IMR-90 (cell line): Measurements from ENCODE around the gene ARID4A. TPM values are rescaled to one million over a fixed set of nuclear protein-coding genes. Genes with fewer than 3 reads are reported as not detected.

Experiments used
- ATAC-seq: fragments of 200-7000 bp; cut with Tn5 transposase; 2 replicates; pipeline ENCODE4 v1.9.1; 2020; ENCODE audit warnings: low read depth, mild to moderate bottlenecking, moderate library complexity
- BruUV-seq: library from RNA; stranded (reverse); fragments of 400-500 nt; replicated peaks from 2 replicates; lab custom pipeline; 2021; lab: Mats Ljungman, UMichigan
- CTCF ChIA-PET: fragments of 300-600 bp; formaldehyde crosslinking; extraction: SDS; loops from one replicate; lab custom pipeline; 2021; ENCODE audit warnings: antibody characterized with exemption; lab: Yijun Ruan, JAX
- POLR2A ChIA-PET: fragments of 300-600 bp; sonication (Branson Sonifier 250); formaldehyde crosslinking; loops from one replicate; lab custom pipeline; 2022; ENCODE audit warnings: antibody characterized with exemption; ENCODE audit not compliant: unreplicated experiment; lab: Charles Lee
- DNase-seq: peaks from one replicate; pipeline ENCODE4 v3.0.0; 2013
- H2AFZ ChIP-seq: replicated peaks from 2 replicates; pipeline ENCODE3; 2013; ENCODE audit warnings: low read length, mild to moderate bottlenecking; ENCODE audit not compliant: poor library complexity
- H2AK5ac ChIP-seq: 2 replicates; pipeline ENCODE4 v1.6.1; 2013; ENCODE audit warnings: low read depth, low read length, inconsistent platforms
- H2AK9ac ChIP-seq: replicated peaks from 2 replicates; pipeline ENCODE3; 2013; ENCODE audit warnings: mild to moderate bottlenecking, low read depth, low read length, moderate library complexity; ENCODE audit not compliant: poor library complexity
- H2BK120ac ChIP-seq: 2 replicates; pipeline ENCODE4 v1.6.1; 2013; ENCODE audit warnings: low read depth, low read length, inconsistent platforms
- H2BK15ac ChIP-seq: 3 replicates; pipeline ENCODE4 v1.6.1; 2013; ENCODE audit warnings: low read depth, low read length, inconsistent platforms
- H2BK20ac ChIP-seq: 2 replicates; pipeline ENCODE4 v1.6.1; 2013; ENCODE audit warnings: low read depth, mild to moderate bottlenecking, inconsistent platforms, low read length, moderate library complexity
- H2BK5ac ChIP-seq: 2 replicates; pipeline ENCODE4 v1.6.1; 2013; ENCODE audit warnings: mild to moderate bottlenecking, low read depth, low read length, inconsistent platforms; ENCODE audit not compliant: poor library complexity, severe bottlenecking
- H3K14ac ChIP-seq: replicated peaks from 2 replicates; pipeline ENCODE4 v1.6.1; 2013; ENCODE audit warnings: low read depth, low read length, inconsistent platforms
- H3K18ac ChIP-seq: 2 replicates; pipeline ENCODE4 v1.6.1; 2013; ENCODE audit warnings: low read depth, low read length, control low read depth
- H3K23ac ChIP-seq: 2 replicates; pipeline ENCODE4 v1.6.1; 2013; ENCODE audit warnings: low read depth, low read length, inconsistent platforms
- H3K27ac ChIP-seq: 2 replicates; pipeline ENCODE4 v1.5.1; 2013; ENCODE audit warnings: mild to moderate bottlenecking, control low read depth, low read length; ENCODE audit not compliant: insufficient read depth
- H3K27me3 ChIP-seq: 2 replicates; pipeline ENCODE4 v1.6.1; 2013; ENCODE audit warnings: low read length; ENCODE audit not compliant: control insufficient read depth, insufficient read depth
- H3K36me3 ChIP-seq: 2 replicates; pipeline ENCODE4 v1.6.1; 2013; ENCODE audit warnings: low read length, mixed read lengths; ENCODE audit not compliant: control insufficient read depth, insufficient read depth
- H3K4ac ChIP-seq: 2 replicates; pipeline ENCODE4 v1.6.1; 2013; ENCODE audit warnings: low read depth, low read length, inconsistent platforms
- H3K4me1 ChIP-seq: 2 replicates; pipeline ENCODE4 v1.6.1; 2013; ENCODE audit warnings: low read length, mixed read lengths; ENCODE audit not compliant: control insufficient read depth, insufficient read depth
- H3K4me2 ChIP-seq: 2 replicates; pipeline ENCODE4 v1.6.1; 2013; ENCODE audit warnings: low read depth, mild to moderate bottlenecking, control low read depth, low read length, moderate library complexity
- H3K4me3 ChIP-seq: 2 replicates; pipeline ENCODE4 v1.5.1; 2013; ENCODE audit warnings: low read depth, mild to moderate bottlenecking, control low read depth, low read length, moderate library complexity; ENCODE audit not compliant: insufficient read depth
- H3K56ac ChIP-seq: 2 replicates; pipeline ENCODE4 v1.6.1; 2013; ENCODE audit warnings: low read length, inconsistent platforms; ENCODE audit not compliant: insufficient read depth; ENCODE audit errors: extremely low read depth
- H3K79me1 ChIP-seq, 2 experiments: 2 replicates each; pipeline ENCODE4 v1.6.1; 2013; ENCODE audit warnings: low read length in 2 of 2, inconsistent platforms in 1 of 2, low read depth in 1 of 2
- H3K9ac ChIP-seq: 2 replicates; pipeline ENCODE4 v1.6.1; 2013; ENCODE audit warnings: low read depth, low read length, control low read depth
- H3K9me1 ChIP-seq: 2 replicates; pipeline ENCODE4 v1.6.1; 2013; ENCODE audit warnings: low read length, inconsistent platforms; ENCODE audit not compliant: insufficient read depth
- H3K9me3 ChIP-seq: 2 replicates; pipeline ENCODE4 v1.6.1; 2013; ENCODE audit warnings: low read length; ENCODE audit not compliant: control insufficient read depth, insufficient read depth
- H4K20me1 ChIP-seq: 2 replicates; pipeline ENCODE4 v1.6.1; 2013; ENCODE audit warnings: low read length, inconsistent platforms; ENCODE audit not compliant: insufficient read depth
- H4K5ac ChIP-seq: 2 replicates; pipeline ENCODE4 v1.6.1; 2013; ENCODE audit warnings: mild to moderate bottlenecking, low read depth, low read length, control low read depth
- H4K8ac ChIP-seq, 2 experiments: 2 replicates each; pipeline ENCODE4 v1.6.1; 2013; ENCODE audit warnings: low read depth in 2 of 2, low read length in 2 of 2, control low read depth in 1 of 2, inconsistent platforms in 1 of 2
- H4K91ac ChIP-seq: 2 replicates; pipeline ENCODE4 v1.6.1; 2013; ENCODE audit warnings: low read depth, low read length, inconsistent platforms; ENCODE audit not compliant: insufficient read depth
- BHLHE40 ChIP-seq: fragments of 150-350 bp; IDR thresholded peaks from 2 replicates; pipeline ENCODE4 v1.6.1; 2016; ENCODE audit warnings: mild to moderate bottlenecking, low read depth, low read length
- POLR2A ChIP-seq: IDR thresholded peaks from 2 replicates; pipeline ENCODE4 v1.6.1; 2012; ENCODE audit warnings: mild to moderate bottlenecking, low read depth, low read length
- WGBS, 2 experiments: methylation state at CpG; one replicate each; pipeline versions ENCODE4 v1.1.5 to v1.1.7; 2013; ENCODE audit warnings: missing lambda C conversion rate in 2 of 2; ENCODE audit not compliant: insufficient read length in 1 of 2; ENCODE audit errors: extremely low coverage in 2 of 2; 5-methylcytosine and 5-hydroxymethylcytosine counted together
- dilution Hi-C: fragments of 300-500 bp; cut with HindIII; formaldehyde crosslinking; loops from one replicate; pipeline ENCODE4 v1.14.3; 2018; ENCODE audit warnings: low sequenced_read_pairs; ENCODE audit not compliant: unreplicated experiment
- in situ Hi-C: fragments of 300-500 bp; cut with MboI; formaldehyde crosslinking; loops from 3 replicates; pipeline ENCODE4 v1.14.3; 2019; ENCODE audit warnings: low sequenced_read_pairs, inconsistent platforms, mixed read lengths
- intact Hi-C: fragments of 100-400 bp; cut with micrococcal nuclease; formaldehyde crosslinking; loops from 2 replicates; pipeline ENCODE4 v1.10.0; 2022
- polyA plus RNA-seq, 3 experiments: library from polyadenylated mRNA; depleted of rRNA; stranded (reverse); fragments of >200 nt; gene quantifications; 2 replicates each; pipeline ENCODE4 v1.2.3, GENCODE V29; 2012; ENCODE audit warnings: low replicate concordance in 1 of 3
- total RNA-seq: library from RNA; depleted of rRNA; stranded (reverse); fragments of >200 nt; gene quantifications from 2 replicates; pipeline ENCODE4 v1.2.3, GENCODE V29; 2012

ARID4A gene
- total and polyA plus RNA-seq, 2 of the 4 experiments (the other 2 are of a cell fraction) = 3.3 to 3.8 TPM

DNA sequence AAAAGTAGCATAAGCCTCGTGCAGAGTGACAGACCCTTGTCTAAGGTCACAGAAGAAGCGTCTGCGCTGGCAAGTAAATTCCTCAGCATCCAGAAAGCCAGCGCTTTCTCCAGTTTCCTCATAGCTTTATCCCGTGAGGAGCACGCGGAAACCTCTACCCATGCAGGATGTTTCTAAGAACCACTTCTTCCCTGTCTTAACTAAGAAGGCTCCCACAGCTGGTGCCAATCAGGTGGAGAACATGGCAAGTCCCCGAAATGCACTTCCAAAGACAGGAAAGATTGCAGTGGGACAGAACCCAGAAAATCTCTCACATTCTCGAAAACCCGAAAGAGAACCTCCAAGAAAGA is 968 bp upstream of the ARID4A start:
- no peak overlapping the region for H2BK15ac ChIP-seq
- BruUV-seq = no TSS peak
- peak overlapping the region; percentile 93 for H3K4me2 ChIP-seq
- peak overlapping the region; percentile 21; the same call in 1 of the 2 replicates for H2BK120ac ChIP-seq
- H4K8ac ChIP-seq = peak overlapping the region; percentile 74 to 76; a peak in 3 of 4 replicates
- H3K56ac ChIP-seq = peak overlapping the region; percentile 95
- H2BK5ac ChIP-seq = peak overlapping the region; percentile 64
- H2BK20ac ChIP-seq = no peak overlapping the region
- H3K9me1 ChIP-seq = peaks cover 7% of the 10 kb centered on the region
- H2AK5ac ChIP-seq = peak overlapping the region; percentile 74
- peak overlapping the region; percentile 14; the same call in 1 of the 2 replicates for H4K5ac ChIP-seq
- H3K14ac ChIP-seq = peak overlapping the region; percentile 83
- peak overlapping the region; percentile 80 for H3K9ac ChIP-seq
- ChIA-PET CTCF (no interaction called here), POLR2A (interaction anchor here (1.0 kb wide), 1 partner anchor 16 kb away, joined by 4 read pairs; no protein-coding TSS in a partner anchor)
- H3K18ac ChIP-seq = peak overlapping the region; percentile 2; the same call in 1 of the 2 replicates
- ATAC-seq (no peak), DNase-seq (no peak)
- H3K4me1 ChIP-seq = no peaks in the 10 kb centered on the region
- intact Hi-C loops (no loop called here), dilution Hi-C loops (no loop called here), in situ Hi-C loops (no loop called here)
- H3K23ac ChIP-seq = peak overlapping the region; percentile 87
- H3K27ac ChIP-seq = peak overlapping the region; percentile 98
- peak; percentile 63; the same call in 1 of the 2 replicates for TF ChIP-seq BHLHE40
- TF ChIP-seq POLR2A = no peak
- H3K79me1 ChIP-seq = peaks cover 4 to 32% of the 10 kb centered on the region in 2 experiments
- H4K20me1 ChIP-seq = peaks cover 46% of the 10 kb centered on the region
- H2AFZ ChIP-seq = peak overlapping the region; percentile 73
- H3K9me3 ChIP-seq = no peaks in the 10 kb centered on the region
- 0 out of 2 replicates have a peak overlapping the region, but pooled peaks have one; percentile 29 for H4K91ac ChIP-seq
- H2AK9ac ChIP-seq = peak overlapping the region; percentile 30
- peak overlapping the region; percentile 70 for H3K4ac ChIP-seq
- no peaks in the 10 kb centered on the region for H3K27me3 ChIP-seq
- peak overlapping the region; percentile 70 for H3K4me3 ChIP-seq
- H3K36me3 ChIP-seq = peaks cover 17% of the 10 kb centered on the region
- 0% methylated on average over 2 of the region's 10 CpGs; no CpG with 5 or more reads in 1 of the 2 experiments for WGBS, 2 experiments
